Fibroblast of lung (primary cell): Measurements from ENCODE around the gene MS4A4A. TPM values are rescaled to one million over a fixed set of nuclear protein-coding genes. Genes with fewer than 3 reads are reported as not detected.

Experiments
- DNase-seq, 2 donors: peaks; one replicate each; pipeline versions ENCODE4 v3.0.0 to v3.0.0-alpha.2; 2010; ENCODE audit warnings: low read depth in 2 of 2
- H2AFZ ChIP-seq: 2 replicates; pipeline ENCODE4 v1.5.1; 2012; ENCODE audit warnings: low read length, control low read depth, inconsistent platforms
- H3K27ac ChIP-seq: 2 replicates; pipeline ENCODE4 v1.5.1; 2011; ENCODE audit warnings: low read length, control low read depth; ENCODE audit not compliant: insufficient read depth
- H3K27me3 ChIP-seq: 2 replicates; pipeline ENCODE4 v1.5.1; 2011; ENCODE audit warnings: mild to moderate bottlenecking, low read length; ENCODE audit not compliant: control insufficient read depth, insufficient read depth
- H3K36me3 ChIP-seq: 2 replicates; pipeline ENCODE4 v1.5.1; 2011; ENCODE audit warnings: low read length; ENCODE audit not compliant: control insufficient read depth, insufficient read depth
- H3K4me1 ChIP-seq: 2 replicates; pipeline ENCODE4 v1.5.1; 2011; ENCODE audit warnings: low read length; ENCODE audit not compliant: control insufficient read depth, insufficient read depth; ENCODE audit errors: extremely low read depth
- H3K4me2 ChIP-seq: 2 replicates; pipeline ENCODE4 v1.5.1; 2011; ENCODE audit warnings: low read length, control low read depth; ENCODE audit not compliant: insufficient read depth; ENCODE audit errors: extremely low read depth
- H3K4me3 ChIP-seq, 4 experiments: fragments of 200-600 bp in 1 of 4; sonication (generic) in 1 of 4; replicated peaks in 1 of 4; 2 replicates each; pipeline ENCODE4 v1.5.1; 2011 to 2016; ENCODE audit warnings: low read length in 4 of 4, low read depth in 3 of 4, mild to moderate bottlenecking in 3 of 4, control low read depth in 2 of 4, inconsistent platforms in 1 of 4, mixed read lengths in 1 of 4; ENCODE audit not compliant: insufficient read depth in 1 of 4; ENCODE audit errors: control extremely low read depth in 1 of 4
- H3K79me2 ChIP-seq: 2 replicates; pipeline ENCODE4 v1.5.1; 2012; ENCODE audit warnings: mild to moderate bottlenecking, low read length, inconsistent platforms; ENCODE audit not compliant: control insufficient read depth, insufficient read depth
- H3K9ac ChIP-seq: 2 replicates; pipeline ENCODE4 v1.5.1; 2011; ENCODE audit warnings: mild to moderate bottlenecking, low read length, control low read depth; ENCODE audit not compliant: insufficient read depth
- H3K9me3 ChIP-seq: 2 replicates; pipeline ENCODE4 v1.5.1; 2012; ENCODE audit warnings: low read depth, low read length; ENCODE audit not compliant: control insufficient read depth, insufficient read depth
- H4K20me1 ChIP-seq: 2 replicates; pipeline ENCODE4 v1.5.1; 2011; ENCODE audit warnings: low read length; ENCODE audit not compliant: control insufficient read depth, insufficient read depth; ENCODE audit errors: extremely low read depth
- CTCF ChIP-seq, 2 donors: IDR thresholded peaks in 1 of 2; conservative IDR thresholded peaks in 1 of 2; 1 replicate in 1 of 2; 2 replicates in 1 of 2; pipeline ENCODE4 v1.5.1; 2011 to 2012; ENCODE audit warnings: low read length in 2 of 2, control low read depth in 1 of 2, inconsistent platforms in 1 of 2, low read depth in 1 of 2, mild to moderate bottlenecking in 1 of 2
- EZH2 ChIP-seq: IDR thresholded peaks from 2 replicates; pipeline ENCODE4 v1.5.1; 2012; ENCODE audit warnings: low read length, control low read depth, mild to moderate bottlenecking; ENCODE audit errors: missing control alignments
- polyA plus RNA-seq, 2 donors: library from polyadenylated mRNA; depleted of rRNA in 1 of 2; stranded (reverse) in 1 of 2; unstranded in 1 of 2; fragments of >200 nt; gene quantifications; 2 replicates each; pipeline ENCODE4 v1.2.1, GENCODE V29; 2011 to 2012; ENCODE audit warnings: missing spikeins in 1 of 2
- total RNA-seq: library from RNA; depleted of rRNA; stranded (reverse); fragments of >200 nt; gene quantifications from 2 replicates; pipeline ENCODE4 v1.2.1, GENCODE V29; 2014

MS4A4A gene
- total and polyA plus RNA-seq, 2 donors (not counting 1 experiment from before 2014, with no cell fraction given) = not detected

GRCh38 chr11:60326955-60327354 lies 46.5 kb downstream of the MS4A4A start, which contains the start of gene MS4A6E:
Gene MS4A6E (plus strand): TSS chr11:60327255. CDS start chr11:60334896, 7,641 bp downstream.
- Histone ChIP-seq H3K4me3 (no peak within 1 kb of the TSS), H3K9me3 (no peaks in the 10 kb centered on the region), H3K27me3 (no peaks in the 10 kb centered on the region), H3K4me2 (no peak within 1 kb of the TSS), H3K27ac (no peak within 1 kb of the TSS), H2AFZ (no peak within 1 kb of the TSS), H3K4me1 (no peaks in the 10 kb centered on the region), H4K20me1 (no peaks in the 10 kb centered on the region), H3K79me2 (no peaks in the 10 kb centered on the region), H3K36me3 (no peaks in the 10 kb centered on the region), H3K9ac (no peak within 1 kb of the TSS)
- no peak for DNase-seq
- TF ChIP-seq CTCF (conservative IDR thresholded peaks at IDR 0.05 in 1 of 2, IDR thresholded peaks at IDR 0.05 in 1 of 2; ENCODE audit: low read depth in 1 of 2, low read length in 2 of 2) = no peak
- TF ChIP-seq EZH2 = no peak

GRCh38 chr11:60328460-60328859 lies 48.0 kb downstream of the MS4A4A start:
- TF ChIP-seq CTCF (conservative IDR thresholded peaks at IDR 0.05 in 1 of 2, IDR thresholded peaks at IDR 0.05 in 1 of 2; ENCODE audit: low read depth in 1 of 2, low read length in 2 of 2) = no peak
- no peak for TF ChIP-seq EZH2
- Histone ChIP-seq H3K27ac (no peak overlapping the region), H4K20me1 (no peaks in the 10 kb centered on the region), H3K36me3 (no peaks in the 10 kb centered on the region), H2AFZ (no peak overlapping the region), H3K9ac (no peak overlapping the region), H3K27me3 (no peaks in the 10 kb centered on the region), H3K4me1 (no peaks in the 10 kb centered on the region), H3K9me3 (no peaks in the 10 kb centered on the region), H3K79me2 (no peaks in the 10 kb centered on the region), H3K4me2 (no peak overlapping the region), H3K4me3 (no peak overlapping the region)
- no peak for DNase-seq

- Histone ChIP-seq H3K4me2 (no peak overlapping the region), H2AFZ (no peak overlapping the region), H3K79me2 (no peaks in the 10 kb centered on the region), H3K27ac (no peak overlapping the region), H3K27me3 (no peaks in the 10 kb centered on the region), H3K4me1 (no peaks in the 10 kb centered on the region), H3K36me3 (no peaks in the 10 kb centered on the region), H4K20me1 (no peaks in the 10 kb centered on the region), H3K9ac (no peak overlapping the region), H3K9me3 (no peaks in the 10 kb centered on the region), H3K4me3 (no peak overlapping the region)
- DNase-seq = no peak
- TF ChIP-seq CTCF (conservative IDR thresholded peaks at IDR 0.05 in 1 of 2, IDR thresholded peaks at IDR 0.05 in 1 of 2; ENCODE audit: low read depth in 1 of 2, low read length in 2 of 2) (no peak), EZH2 (no peak)
These were observed 52.4 kb downstream of the MS4A4A start for GRCh38 chr11:60332846-60333245.
